Right lobe of liver (tissue), 4 donors: ENCODE measurements around the gene TAOK1.

Source experiments
- CTCF ChIP-seq, 4 donors: fragments of 200-600 bp in 3 of 4; fragments of 450-650 bp in 1 of 4; IDR thresholded peaks; one replicate each; pipeline versions ENCODE4 v1.5.1 to v1.8.0; 2016 to 2022; ENCODE audit warnings: antibody characterized with exemption in 4 of 4, mild to moderate bottlenecking in 2 of 4
- POLR2A ChIP-seq: fragments of 450-650 bp; IDR thresholded peaks from one replicate; pipeline ENCODE4 v1.6.1; 2017; ENCODE audit warnings: antibody characterized with exemption, mild to moderate bottlenecking
- donor health status: DM: no; HTN: no; CAD: no.
- donor health status: DM: no; HTN: no; CAD: no.
- donor health status: DM: no; HTN: yes; CAD: no.

GRCh38 chr17:29504711-29505110 lies 114.5 kb downstream of the TAOK1 start:
- TF ChIP-seq CTCF (IDR thresholded peaks at IDR 0.05) (no peak), POLR2A (no peak)
